Measurements from ENCODE around the gene HDAC11.

DNA sequence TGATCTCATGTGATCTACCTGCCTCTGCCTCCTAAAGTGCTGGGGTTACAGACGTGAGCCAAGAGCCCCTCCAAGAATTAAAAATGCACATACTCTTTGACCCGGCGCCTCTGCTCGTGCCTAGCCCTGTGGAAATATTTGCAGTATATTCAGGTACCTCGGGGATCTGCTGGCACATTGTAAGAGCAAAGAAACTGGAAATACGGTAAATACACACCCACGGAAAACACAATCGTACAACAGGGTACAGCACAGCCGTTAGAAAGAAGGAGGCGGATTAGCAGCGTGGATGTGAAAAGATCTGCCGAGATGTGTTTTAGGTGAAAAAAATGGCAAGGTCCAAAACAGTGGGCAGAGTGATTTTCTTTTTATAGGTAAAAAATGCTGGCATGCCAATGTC, 6.1 kb upstream of the HDAC11 start:
- TF ChIP-seq, protein P1, sequence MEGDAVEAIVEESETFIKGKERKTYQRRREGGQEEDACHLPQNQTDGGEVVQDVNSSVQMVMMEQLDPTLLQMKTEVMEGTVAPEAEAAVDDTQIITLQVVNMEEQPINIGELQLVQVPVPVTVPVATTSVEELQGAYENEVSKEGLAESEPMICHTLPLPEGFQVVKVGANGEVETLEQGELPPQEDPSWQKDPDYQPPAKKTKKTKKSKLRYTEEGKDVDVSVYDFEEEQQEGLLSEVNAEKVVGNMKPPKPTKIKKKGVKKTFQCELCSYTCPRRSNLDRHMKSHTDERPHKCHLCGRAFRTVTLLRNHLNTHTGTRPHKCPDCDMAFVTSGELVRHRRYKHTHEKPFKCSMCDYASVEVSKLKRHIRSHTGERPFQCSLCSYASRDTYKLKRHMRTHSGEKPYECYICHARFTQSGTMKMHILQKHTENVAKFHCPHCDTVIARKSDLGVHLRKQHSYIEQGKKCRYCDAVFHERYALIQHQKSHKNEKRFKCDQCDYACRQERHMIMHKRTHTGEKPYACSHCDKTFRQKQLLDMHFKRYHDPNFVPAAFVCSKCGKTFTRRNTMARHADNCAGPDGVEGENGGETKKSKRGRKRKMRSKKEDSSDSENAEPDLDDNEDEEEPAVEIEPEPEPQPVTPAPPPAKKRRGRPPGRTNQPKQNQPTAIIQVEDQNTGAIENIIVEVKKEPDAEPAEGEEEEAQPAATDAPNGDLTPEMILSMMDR (conservative IDR thresholded peaks at IDR 0.05): no peak
- no peak for TF ChIP-seq ZFX (IDR thresholded peaks at IDR 0.05)
